Dendritic cell treated with granulocyte-macrophage colony-stimulating factor and Interleukin-4, amounts not matched to agents 40 ng/mL and 50 ng/mL, for 4 days (primary cell): ENCODE data around the gene EYS.

Experiments
- H3K27ac Mint-ChIP-seq: one replicate; pipeline ENCODE4 v1.8.0; 2022; ENCODE audit warnings: mild to moderate bottlenecking, mixed read lengths
- H3K27me3 Mint-ChIP-seq: one replicate; pipeline ENCODE4 v1.8.0; 2022; ENCODE audit warnings: mild to moderate bottlenecking, mixed read lengths
- H3K36me3 Mint-ChIP-seq: one replicate; pipeline ENCODE4 v1.8.0; 2022; ENCODE audit warnings: low read depth, mixed read lengths
- H3K4me1 Mint-ChIP-seq: one replicate; pipeline ENCODE4 v1.8.0; 2022; ENCODE audit warnings: low read depth, mixed read lengths
- H3K4me3 Mint-ChIP-seq: one replicate; pipeline ENCODE4 v1.8.0; 2022; ENCODE audit warnings: mild to moderate bottlenecking, moderate library complexity, mixed read lengths
- H3K9me3 Mint-ChIP-seq: one replicate; pipeline ENCODE4 v1.8.0; 2022; ENCODE audit warnings: mixed read lengths
- intact Hi-C: fragments of 100-400 bp; cut with micrococcal nuclease; formaldehyde crosslinking; loops from one replicate; pipeline ENCODE4 v1.15.0; 2022

The EYS gene

GRCh38 chr6:65295812-65296211 lies 411.2 kb downstream of the EYS start:
- Mint-ChIP-seq H3K27me3 (no peaks in the 10 kb centered on the region), H3K36me3 (no peaks in the 10 kb centered on the region), H3K4me3 (no peak overlapping the region), H3K4me1 (no peaks in the 10 kb centered on the region), H3K9me3 (peaks cover 16% of the 10 kb centered on the region), H3K27ac (no peak overlapping the region)
- intact Hi-C loops = no loop called here

GRCh38 chr6:65289491-65289890 lies 417.5 kb downstream of the EYS start:
- Mint-ChIP-seq H3K4me3 (no peak overlapping the region), H3K4me1 (no peaks in the 10 kb centered on the region), H3K27ac (no peak overlapping the region), H3K27me3 (no peaks in the 10 kb centered on the region), H3K36me3 (no peaks in the 10 kb centered on the region), H3K9me3 (peaks cover 9% of the 10 kb centered on the region)
- intact Hi-C loops = no loop called here

GRCh38 chr6:65285275-65285674 lies 421.8 kb downstream of the EYS start:
- H3K4me1 Mint-ChIP-seq = no peaks in the 10 kb centered on the region
- no peak overlapping the region for H3K4me3 Mint-ChIP-seq
- no peaks in the 10 kb centered on the region for H3K36me3 Mint-ChIP-seq
- H3K27me3 Mint-ChIP-seq = no peaks in the 10 kb centered on the region
- intact Hi-C loops = no loop called here
- H3K9me3 Mint-ChIP-seq = no peaks in the 10 kb centered on the region
- H3K27ac Mint-ChIP-seq = no peak overlapping the region

- no peaks in the 10 kb centered on the region for H3K4me1 Mint-ChIP-seq
- no peak overlapping the region for H3K27ac Mint-ChIP-seq
- H3K9me3 Mint-ChIP-seq = peaks cover 9% of the 10 kb centered on the region
- H3K36me3 Mint-ChIP-seq = no peaks in the 10 kb centered on the region
- intact Hi-C loops = no loop called here
- H3K27me3 Mint-ChIP-seq = no peaks in the 10 kb centered on the region
- H3K4me3 Mint-ChIP-seq = no peak overlapping the region
Measured at GRCh38 chr6:65280060-65280459, 427.0 kb downstream of the EYS start.

GRCh38 chr6:65262241-65262640 lies 444.8 kb downstream of the EYS start:
- H3K4me3 Mint-ChIP-seq = no peak overlapping the region
- H3K4me1 Mint-ChIP-seq = no peaks in the 10 kb centered on the region
- no peaks in the 10 kb centered on the region for H3K36me3 Mint-ChIP-seq
- no peaks in the 10 kb centered on the region for H3K27me3 Mint-ChIP-seq
- peaks cover 8% of the 10 kb centered on the region for H3K9me3 Mint-ChIP-seq
- intact Hi-C loops = no loop called here
- no peak overlapping the region for H3K27ac Mint-ChIP-seq

GRCh38 chr6:65259982-65260381 lies 447.0 kb downstream of the EYS start:
- Mint-ChIP-seq H3K27me3 (no peaks in the 10 kb centered on the region), H3K4me1 (no peaks in the 10 kb centered on the region)

GRCh38 chr6:65259059-65259458 lies 448.0 kb downstream of the EYS start:
- H3K27ac Mint-ChIP-seq = no peak overlapping the region
- H3K9me3 Mint-ChIP-seq = peaks cover 9% of the 10 kb centered on the region
- H3K4me3 Mint-ChIP-seq = no peak overlapping the region
- intact Hi-C loops = no loop called here
- H3K36me3 Mint-ChIP-seq = no peaks in the 10 kb centered on the region
- H3K4me1 Mint-ChIP-seq = no peaks in the 10 kb centered on the region
- no peaks in the 10 kb centered on the region for H3K27me3 Mint-ChIP-seq

More at GRCh38 chr6:65259982-65260381, 447.0 kb downstream of the EYS start:
- H3K9me3 Mint-ChIP-seq = peaks cover 9% of the 10 kb centered on the region
- H3K4me3 Mint-ChIP-seq = no peak overlapping the region
- no peak overlapping the region for H3K27ac Mint-ChIP-seq
- no peaks in the 10 kb centered on the region for H3K36me3 Mint-ChIP-seq
- intact Hi-C loops = no loop called here

- H3K27me3 Mint-ChIP-seq = no peaks in the 10 kb centered on the region
- H3K4me1 Mint-ChIP-seq = no peaks in the 10 kb centered on the region
- intact Hi-C loops = no loop called here
- H3K27ac Mint-ChIP-seq = no peak overlapping the region
- no peaks in the 10 kb centered on the region for H3K36me3 Mint-ChIP-seq
- H3K4me3 Mint-ChIP-seq = no peak overlapping the region
- peaks cover 9% of the 10 kb centered on the region for H3K9me3 Mint-ChIP-seq
Measured at GRCh38 chr6:65253041-65253440, 454.0 kb downstream of the EYS start.

- Mint-ChIP-seq H3K36me3 (no peaks in the 10 kb centered on the region), H3K27me3 (no peaks in the 10 kb centered on the region), H3K9me3 (no peaks in the 10 kb centered on the region), H3K27ac (no peak overlapping the region), H3K4me1 (no peaks in the 10 kb centered on the region), H3K4me3 (no peak overlapping the region)
- intact Hi-C loops = no loop called here
Measured at GRCh38 chr6:65248101-65248610, 458.9 kb downstream of the EYS start.

GRCh38 chr6:65231616-65232015 lies 475.4 kb downstream of the EYS start:
- H3K4me3 Mint-ChIP-seq = no peak overlapping the region
- no peak overlapping the region for H3K27ac Mint-ChIP-seq
- no peaks in the 10 kb centered on the region for H3K27me3 Mint-ChIP-seq
- H3K9me3 Mint-ChIP-seq = no peaks in the 10 kb centered on the region
- H3K4me1 Mint-ChIP-seq = no peaks in the 10 kb centered on the region
- no peaks in the 10 kb centered on the region for H3K36me3 Mint-ChIP-seq
- intact Hi-C loops = no loop called here

GRCh38 chr6:65229825-65230224 lies 477.2 kb downstream of the EYS start:
- H3K36me3 Mint-ChIP-seq = no peaks in the 10 kb centered on the region
- no peaks in the 10 kb centered on the region for H3K27me3 Mint-ChIP-seq
- no peak overlapping the region for H3K4me3 Mint-ChIP-seq
- no peak overlapping the region for H3K27ac Mint-ChIP-seq
- H3K9me3 Mint-ChIP-seq = no peaks in the 10 kb centered on the region
- intact Hi-C loops = no loop called here
- no peaks in the 10 kb centered on the region for H3K4me1 Mint-ChIP-seq

GRCh38 chr6:65221153-65221552 lies 485.9 kb downstream of the EYS start:
- no peaks in the 10 kb centered on the region for H3K36me3 Mint-ChIP-seq
- intact Hi-C loops = no loop called here
- peaks cover 57% of the 10 kb centered on the region for H3K9me3 Mint-ChIP-seq
- H3K27me3 Mint-ChIP-seq = no peaks in the 10 kb centered on the region
- H3K4me1 Mint-ChIP-seq = no peaks in the 10 kb centered on the region
- H3K27ac Mint-ChIP-seq = no peak overlapping the region
- no peak overlapping the region for H3K4me3 Mint-ChIP-seq

- no peak overlapping the region for H3K27ac Mint-ChIP-seq
- peaks cover 32% of the 10 kb centered on the region for H3K9me3 Mint-ChIP-seq
- no peaks in the 10 kb centered on the region for H3K4me1 Mint-ChIP-seq
- H3K4me3 Mint-ChIP-seq = no peak overlapping the region
- intact Hi-C loops = no loop called here
- H3K36me3 Mint-ChIP-seq = no peaks in the 10 kb centered on the region
- H3K27me3 Mint-ChIP-seq = no peaks in the 10 kb centered on the region
Measured at GRCh38 chr6:65202738-65203137, 504.3 kb downstream of the EYS start.

- Mint-ChIP-seq H3K4me3 (no peak overlapping the region), H3K9me3 (peaks cover 39% of the 10 kb centered on the region), H3K4me1 (no peaks in the 10 kb centered on the region), H3K36me3 (no peaks in the 10 kb centered on the region), H3K27ac (no peak overlapping the region), H3K27me3 (no peaks in the 10 kb centered on the region)
- intact Hi-C loops = no loop called here
Measured at GRCh38 chr6:65199683-65200082, 507.3 kb downstream of the EYS start.

- intact Hi-C loops = no loop called here
- peaks cover 39% of the 10 kb centered on the region for H3K9me3 Mint-ChIP-seq
- H3K4me1 Mint-ChIP-seq = no peaks in the 10 kb centered on the region
- no peak overlapping the region for H3K27ac Mint-ChIP-seq
- H3K27me3 Mint-ChIP-seq = no peaks in the 10 kb centered on the region
- no peaks in the 10 kb centered on the region for H3K36me3 Mint-ChIP-seq
- no peak overlapping the region for H3K4me3 Mint-ChIP-seq
Measured at GRCh38 chr6:65199121-65199520, 507.9 kb downstream of the EYS start.
